Measurements from ENCODE around the gene APBB2.

APBB2 gene

DNA sequence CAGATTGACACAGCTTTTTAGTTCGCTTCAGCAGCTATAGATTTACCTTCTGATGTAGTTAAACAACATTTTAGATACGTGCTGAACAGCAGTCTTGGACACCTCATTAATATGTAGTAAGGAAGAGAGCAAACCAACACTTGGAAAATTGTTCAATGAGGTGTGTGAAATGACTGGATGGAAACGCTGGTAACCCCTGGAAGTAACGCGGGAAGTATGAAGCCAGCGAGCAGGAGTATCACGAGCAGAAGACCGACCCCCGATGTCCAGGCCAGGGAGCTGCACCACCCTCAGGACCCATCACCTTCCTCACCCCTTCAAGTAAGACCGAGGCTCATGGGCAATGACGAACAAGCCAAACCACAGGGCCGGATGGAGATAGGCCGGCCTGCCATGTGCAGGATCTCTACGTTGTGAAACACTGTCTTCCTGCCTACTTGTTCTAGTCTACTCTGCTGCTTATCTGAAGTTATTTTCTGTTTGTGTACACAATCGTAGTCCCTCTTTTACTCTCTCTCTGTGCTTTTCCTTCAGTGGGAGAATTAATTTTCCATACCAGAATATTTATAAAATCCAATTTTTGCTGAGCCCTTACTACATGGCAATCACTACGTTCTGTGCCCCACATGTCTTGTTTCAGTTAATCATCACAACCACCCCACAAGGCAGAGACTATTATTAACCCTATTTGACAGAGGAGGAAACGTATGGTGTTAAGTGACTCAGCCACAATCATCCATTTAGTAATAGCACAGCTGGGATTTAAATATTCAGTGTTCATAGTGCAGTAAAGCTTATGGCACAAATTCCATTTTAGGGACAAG is 221.7 kb downstream of the APBB2 start:
- peak; percentile 60 for ATAC-seq (ENCODE audit: low read depth)
- TF ChIP-seq, protein P1, sequence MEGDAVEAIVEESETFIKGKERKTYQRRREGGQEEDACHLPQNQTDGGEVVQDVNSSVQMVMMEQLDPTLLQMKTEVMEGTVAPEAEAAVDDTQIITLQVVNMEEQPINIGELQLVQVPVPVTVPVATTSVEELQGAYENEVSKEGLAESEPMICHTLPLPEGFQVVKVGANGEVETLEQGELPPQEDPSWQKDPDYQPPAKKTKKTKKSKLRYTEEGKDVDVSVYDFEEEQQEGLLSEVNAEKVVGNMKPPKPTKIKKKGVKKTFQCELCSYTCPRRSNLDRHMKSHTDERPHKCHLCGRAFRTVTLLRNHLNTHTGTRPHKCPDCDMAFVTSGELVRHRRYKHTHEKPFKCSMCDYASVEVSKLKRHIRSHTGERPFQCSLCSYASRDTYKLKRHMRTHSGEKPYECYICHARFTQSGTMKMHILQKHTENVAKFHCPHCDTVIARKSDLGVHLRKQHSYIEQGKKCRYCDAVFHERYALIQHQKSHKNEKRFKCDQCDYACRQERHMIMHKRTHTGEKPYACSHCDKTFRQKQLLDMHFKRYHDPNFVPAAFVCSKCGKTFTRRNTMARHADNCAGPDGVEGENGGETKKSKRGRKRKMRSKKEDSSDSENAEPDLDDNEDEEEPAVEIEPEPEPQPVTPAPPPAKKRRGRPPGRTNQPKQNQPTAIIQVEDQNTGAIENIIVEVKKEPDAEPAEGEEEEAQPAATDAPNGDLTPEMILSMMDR (IDR thresholded peaks at IDR 0.05; ENCODE audit: poor library complexity, severe bottlenecking) = no peak
- H3K4me1 ChIP-seq (ENCODE audit: insufficient read depth, poor library complexity, severe bottlenecking) = peaks cover 57% of the 10 kb centered on the region
- peak overlapping the region; percentile 94 for H3K27ac ChIP-seq (ENCODE audit: poor library complexity, severe bottlenecking)
- no peaks in the 10 kb centered on the region for H3K27me3 ChIP-seq (ENCODE audit: insufficient read depth, poor library complexity, severe bottlenecking)
- no peak overlapping the region for H3K4me3 ChIP-seq (ENCODE audit: severe bottlenecking)
- H3K36me3 ChIP-seq (ENCODE audit: low read depth) = peaks cover 8% of the 10 kb centered on the region; the same call in 1 of the 2 replicates
- no peaks in the 10 kb centered on the region for H3K9me3 ChIP-seq (ENCODE audit: severe bottlenecking)
- no peak for DNase-seq (ENCODE audit: low spot score)

GRCh38 chr4:40991908-40992307 is 222.4 kb downstream of the APBB2 start:
- Histone ChIP-seq H3K27ac (ENCODE audit: poor library complexity, severe bottlenecking) (peak overlapping the region; percentile 94), H3K36me3 (ENCODE audit: low read depth) (peaks cover 11% of the 10 kb centered on the region; the same call in 1 of the 2 replicates), H3K4me1 (ENCODE audit: insufficient read depth, poor library complexity, severe bottlenecking) (peaks cover 54% of the 10 kb centered on the region), H3K27me3 (ENCODE audit: insufficient read depth, poor library complexity, severe bottlenecking) (no peaks in the 10 kb centered on the region), H3K9me3 (ENCODE audit: severe bottlenecking) (no peaks in the 10 kb centered on the region), H3K4me3 (ENCODE audit: severe bottlenecking) (no peak overlapping the region)
- DNase-seq (ENCODE audit: low spot score) = no peak
- ATAC-seq (ENCODE audit: low read depth) = no peak
- TF ChIP-seq, protein P1 (IDR thresholded peaks at IDR 0.05; ENCODE audit: poor library complexity, severe bottlenecking) = no peak

DNA sequence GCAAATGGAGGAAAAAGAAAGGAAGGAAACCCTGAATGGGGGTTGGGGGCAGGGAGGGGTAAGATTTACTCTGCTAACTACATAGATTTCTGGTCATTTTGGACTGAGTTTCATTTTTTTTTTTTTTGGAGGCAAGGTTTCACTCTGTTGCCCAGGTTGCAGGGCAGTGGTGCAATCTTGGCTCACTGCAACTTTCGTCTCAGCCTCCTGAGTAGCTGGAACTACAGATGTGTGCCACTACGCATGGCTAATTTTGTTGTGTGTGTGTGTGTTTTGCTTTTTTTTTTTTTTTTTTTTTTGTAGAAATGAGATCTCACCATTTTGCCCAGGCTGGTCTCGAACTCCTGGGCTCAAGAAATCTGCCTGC is 223.5 kb downstream of the APBB2 start:
- Histone ChIP-seq H3K27ac (ENCODE audit: poor library complexity, severe bottlenecking) (peak overlapping the region; percentile 94), H3K4me1 (ENCODE audit: insufficient read depth, poor library complexity, severe bottlenecking) (peaks cover 54% of the 10 kb centered on the region), H3K4me3 (ENCODE audit: severe bottlenecking) (no peak overlapping the region)

DNA sequence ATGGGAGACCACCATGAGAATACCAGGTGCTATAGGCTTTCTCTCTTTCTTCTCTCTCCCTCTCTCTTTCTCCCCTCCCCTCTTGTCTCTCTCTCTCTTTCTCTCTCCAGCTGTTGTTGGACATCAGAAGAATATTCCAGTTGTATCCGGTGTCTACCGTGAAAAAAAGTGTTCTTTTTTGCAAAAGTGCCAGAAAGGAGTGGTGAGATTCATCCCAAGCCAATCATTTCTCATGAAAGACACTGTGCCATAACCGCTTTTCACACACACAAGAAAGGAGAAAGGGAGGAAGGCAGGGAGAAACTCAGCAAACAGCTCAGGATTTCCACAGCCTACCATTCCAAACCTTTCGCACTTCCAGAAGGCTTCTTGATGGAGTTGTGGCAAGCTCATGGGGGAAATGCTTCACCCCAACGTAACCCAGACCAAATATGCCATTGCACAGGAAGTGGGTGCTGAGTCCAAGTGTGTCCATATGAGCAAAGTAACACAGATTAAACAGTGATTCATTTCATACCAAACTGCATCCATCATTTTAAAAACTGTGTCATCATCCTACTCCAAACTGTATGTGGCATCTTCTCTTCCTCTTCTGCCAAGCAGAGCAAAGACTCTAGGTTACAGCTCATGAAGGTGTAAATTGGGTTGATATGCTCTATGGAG is 224.0 kb downstream of the APBB2 start:
- peak; percentile 69 for DNase-seq (ENCODE audit: low spot score)
- Histone ChIP-seq H3K27ac (ENCODE audit: poor library complexity, severe bottlenecking) (peak overlapping the region; percentile 94), H3K27me3 (ENCODE audit: insufficient read depth, poor library complexity, severe bottlenecking) (no peaks in the 10 kb centered on the region), H3K36me3 (ENCODE audit: low read depth) (peaks cover 22% of the 10 kb centered on the region), H3K4me1 (ENCODE audit: insufficient read depth, poor library complexity, severe bottlenecking) (peaks cover 53% of the 10 kb centered on the region), H3K9me3 (ENCODE audit: severe bottlenecking) (no peaks in the 10 kb centered on the region), H3K4me3 (ENCODE audit: severe bottlenecking) (no peak overlapping the region)
- peak; percentile 86 for ATAC-seq (ENCODE audit: low read depth)
- TF ChIP-seq, protein P1 (IDR thresholded peaks at IDR 0.05; ENCODE audit: poor library complexity, severe bottlenecking) = no peak

More for the DNA sequence above, 223.5 kb downstream of the APBB2 start:
- ATAC-seq (ENCODE audit: low read depth) (peak; percentile 7; the same call in 2 of the 3 replicates), DNase-seq (ENCODE audit: low spot score) (no peak)
- Histone ChIP-seq H3K27me3 (ENCODE audit: insufficient read depth, poor library complexity, severe bottlenecking) (no peaks in the 10 kb centered on the region), H3K9me3 (ENCODE audit: severe bottlenecking) (no peaks in the 10 kb centered on the region), H3K36me3 (ENCODE audit: low read depth) (peaks cover 20% of the 10 kb centered on the region)
- TF ChIP-seq, protein P1 (IDR thresholded peaks at IDR 0.05; ENCODE audit: poor library complexity, severe bottlenecking) = no peak

All from RWPE2 (cell line).